Loucy (cell line): ENCODE measurements around the gene CACNA1A.

Experiments
- H2AFZ ChIP-seq: fragments of 200-600 bp; sonication (generic); 2 replicates; pipeline ENCODE4 v1.6.0; 2016; ENCODE audit warnings: antibody characterized with exemption, mild to moderate bottlenecking, low read length, moderate library complexity
- H3F3A ChIP-seq: fragments of 200-600 bp; 2 replicates; pipeline ENCODE4 v1.6.0; 2016; ENCODE audit warnings: antibody characterized with exemption, low read depth, mild to moderate bottlenecking
- H3K27me3 ChIP-seq: fragments of 200-600 bp; sonication (generic); 2 replicates; pipeline ENCODE4 v1.6.1; 2014; ENCODE audit warnings: low read length, mild to moderate bottlenecking; ENCODE audit not compliant: insufficient read depth, poor library complexity, severe bottlenecking
- H3K36me3 ChIP-seq: fragments of 200-600 bp; sonication (generic); 2 replicates; pipeline ENCODE4 v1.6.1; 2016; ENCODE audit warnings: low read length; ENCODE audit not compliant: insufficient read depth
- H3K4me1 ChIP-seq: fragments of 200-600 bp; sonication (generic); 2 replicates; pipeline ENCODE4 v1.5.1; 2014; ENCODE audit warnings: low read length, mild to moderate bottlenecking; ENCODE audit not compliant: insufficient read depth, poor library complexity, severe bottlenecking
- H3K4me2 ChIP-seq: fragments of 200-600 bp; sonication (generic); 2 replicates; pipeline ENCODE4 v1.6.0; 2014; ENCODE audit warnings: antibody characterized with exemption, low read length, low read depth, mild to moderate bottlenecking; ENCODE audit not compliant: poor library complexity, severe bottlenecking
- H3K4me3 ChIP-seq: fragments of 200-600 bp; sonication (generic); 2 replicates; pipeline ENCODE4 v1.5.1; 2014; ENCODE audit warnings: low read length, mild to moderate bottlenecking, mixed read lengths; ENCODE audit not compliant: poor library complexity, severe bottlenecking
- H3K79me2 ChIP-seq: fragments of 200-600 bp; sonication (generic); 2 replicates; pipeline ENCODE4 v1.6.1; 2014; ENCODE audit warnings: low read length; ENCODE audit not compliant: insufficient read depth
- H3K9ac ChIP-seq: fragments of 200-600 bp; sonication (generic); 2 replicates; pipeline ENCODE4 v1.6.0; 2014; ENCODE audit warnings: mild to moderate bottlenecking, low read depth, low read length, moderate library complexity; ENCODE audit not compliant: poor library complexity, severe bottlenecking
- H3K9me2 ChIP-seq: fragments of 200-600 bp; sonication (generic); replicated peaks from 2 replicates; pipeline ENCODE4 v1.6.1; 2016; ENCODE audit warnings: low read depth, low read length, mixed read lengths
- H3K9me3 ChIP-seq: fragments of 200-600 bp; sonication (generic); 2 replicates; pipeline ENCODE4 v1.6.1; 2014; ENCODE audit warnings: mild to moderate bottlenecking, antibody characterized with exemption, low read length, low read depth; ENCODE audit not compliant: insufficient read depth
- H4K20me1 ChIP-seq: fragments of 200-600 bp; sonication (generic); 2 replicates; pipeline ENCODE4 v1.6.0; 2014; ENCODE audit warnings: antibody characterized with exemption, low read length, mild to moderate bottlenecking; ENCODE audit not compliant: insufficient read depth, poor library complexity, severe bottlenecking
- EZH2phosphoT487 ChIP-seq: fragments of 200-600 bp; IDR thresholded peaks from 2 replicates; pipeline ENCODE4 v1.6.1; 2018; ENCODE audit warnings: antibody characterized with exemption, mild to moderate bottlenecking, moderate library complexity, borderline replicate concordance
- TF ChIP-seq, protein P1 (sequence below): fragments of 200-600 bp; sonication (generic); conservative IDR thresholded peaks from 2 replicates; pipeline ENCODE4 v1.5.1; 2014; ENCODE audit warnings: mild to moderate bottlenecking, antibody characterized with exemption, low read length

CACNA1A gene

DNA sequence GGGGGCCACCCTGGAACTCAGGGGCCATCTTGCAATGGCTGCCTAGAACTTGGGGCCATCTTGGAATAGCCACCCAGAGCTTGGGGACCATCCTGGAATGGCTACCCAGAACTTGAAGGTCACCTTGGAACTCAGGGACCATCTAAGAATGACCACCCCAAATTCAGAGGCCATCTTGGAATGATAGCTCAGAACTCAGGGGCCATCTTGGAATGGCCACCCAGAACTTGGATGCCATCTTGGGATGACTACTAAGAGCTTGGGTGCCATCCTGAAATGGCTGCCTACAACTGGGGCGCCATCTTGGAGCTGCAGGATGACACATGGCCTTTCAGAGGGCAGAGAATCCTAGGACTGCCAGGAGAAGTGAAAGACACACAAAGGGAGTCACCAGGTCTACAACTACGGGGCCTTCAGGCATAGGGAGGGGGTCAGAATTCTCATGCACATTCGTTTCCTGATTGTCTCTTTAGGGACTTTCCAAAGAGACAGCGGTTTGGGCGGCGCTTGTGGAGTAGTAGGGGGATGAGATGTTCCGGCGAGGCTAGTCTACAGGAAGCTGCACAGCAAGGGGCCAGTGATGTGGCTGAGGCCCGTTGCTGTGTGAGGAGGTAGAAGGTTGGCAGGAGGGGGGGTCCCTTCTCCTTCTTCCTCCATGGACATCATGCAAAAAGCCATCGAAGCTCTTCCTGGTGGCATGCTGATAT lies 231.1 kb downstream of the CACNA1A start:
- no peaks in the 10 kb centered on the region for H3K9me2 ChIP-seq
- H3K36me3 ChIP-seq, result no peaks in the 10 kb centered on the region
- no peak for TF ChIP-seq EZH2phosphoT487
- TF ChIP-seq, protein P1, sequence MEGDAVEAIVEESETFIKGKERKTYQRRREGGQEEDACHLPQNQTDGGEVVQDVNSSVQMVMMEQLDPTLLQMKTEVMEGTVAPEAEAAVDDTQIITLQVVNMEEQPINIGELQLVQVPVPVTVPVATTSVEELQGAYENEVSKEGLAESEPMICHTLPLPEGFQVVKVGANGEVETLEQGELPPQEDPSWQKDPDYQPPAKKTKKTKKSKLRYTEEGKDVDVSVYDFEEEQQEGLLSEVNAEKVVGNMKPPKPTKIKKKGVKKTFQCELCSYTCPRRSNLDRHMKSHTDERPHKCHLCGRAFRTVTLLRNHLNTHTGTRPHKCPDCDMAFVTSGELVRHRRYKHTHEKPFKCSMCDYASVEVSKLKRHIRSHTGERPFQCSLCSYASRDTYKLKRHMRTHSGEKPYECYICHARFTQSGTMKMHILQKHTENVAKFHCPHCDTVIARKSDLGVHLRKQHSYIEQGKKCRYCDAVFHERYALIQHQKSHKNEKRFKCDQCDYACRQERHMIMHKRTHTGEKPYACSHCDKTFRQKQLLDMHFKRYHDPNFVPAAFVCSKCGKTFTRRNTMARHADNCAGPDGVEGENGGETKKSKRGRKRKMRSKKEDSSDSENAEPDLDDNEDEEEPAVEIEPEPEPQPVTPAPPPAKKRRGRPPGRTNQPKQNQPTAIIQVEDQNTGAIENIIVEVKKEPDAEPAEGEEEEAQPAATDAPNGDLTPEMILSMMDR, result no peak
- no peak overlapping the region for H2AFZ ChIP-seq
- peaks cover 3% of the 10 kb centered on the region; the same call in 1 of the 2 replicates for H3K9me3 ChIP-seq
- H4K20me1 ChIP-seq, result no peaks in the 10 kb centered on the region
- H3K4me1 ChIP-seq, result peaks cover 5% of the 10 kb centered on the region
- H3K4me3 ChIP-seq, result no peak overlapping the region
- H3K4me2 ChIP-seq, result no peak overlapping the region
- H3K9ac ChIP-seq, result no peak overlapping the region
- H3K79me2 ChIP-seq, result no peaks in the 10 kb centered on the region
- H3K27me3 ChIP-seq, result no peaks in the 10 kb centered on the region
- no peaks in the 10 kb centered on the region for H3F3A ChIP-seq

DNA sequence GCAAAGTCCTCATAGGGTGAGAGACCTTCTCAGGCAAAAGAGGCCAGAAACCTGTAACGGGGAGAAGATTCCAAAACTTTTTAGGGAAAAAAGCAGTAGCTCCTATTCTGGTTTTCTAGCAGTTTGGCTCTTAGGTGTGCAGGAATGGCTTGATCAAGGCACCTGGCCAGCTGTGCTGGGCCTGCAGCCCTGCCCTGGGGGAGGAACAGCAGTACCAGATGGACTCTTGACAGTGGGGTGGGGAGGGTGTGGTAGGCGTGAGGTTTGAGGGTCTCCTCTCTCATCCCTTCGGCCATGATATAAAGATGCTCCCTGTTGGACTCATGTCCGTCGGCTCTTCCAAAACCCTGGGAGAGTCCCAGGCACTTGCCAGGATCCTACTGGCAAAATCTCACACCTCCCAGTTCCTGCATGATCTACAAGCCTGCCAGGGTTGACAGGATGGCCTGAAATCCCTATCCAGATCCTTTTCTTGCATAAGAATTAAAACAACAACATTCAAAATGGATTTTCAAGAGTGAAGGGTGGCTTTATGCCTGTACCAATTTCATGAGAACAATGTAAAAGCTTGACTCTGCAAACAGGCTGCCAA lies 235.7 kb downstream of the CACNA1A start:
- no peaks in the 10 kb centered on the region for H3K4me1 ChIP-seq
- H3K27me3 ChIP-seq, result no peaks in the 10 kb centered on the region
- H3F3A ChIP-seq, result no peaks in the 10 kb centered on the region
- no peak overlapping the region for H3K4me3 ChIP-seq
- H4K20me1 ChIP-seq, result no peaks in the 10 kb centered on the region
- H3K9me3 ChIP-seq, result peaks cover 3% of the 10 kb centered on the region; the same call in 1 of the 2 replicates
- no peak overlapping the region for H3K9ac ChIP-seq
- no peak for TF ChIP-seq EZH2phosphoT487
- TF ChIP-seq, protein P1, result no peak
- no peaks in the 10 kb centered on the region for H3K9me2 ChIP-seq
- H3K79me2 ChIP-seq, result no peaks in the 10 kb centered on the region
- no peak overlapping the region for H2AFZ ChIP-seq
- no peak overlapping the region for H3K4me2 ChIP-seq
- H3K36me3 ChIP-seq, result no peaks in the 10 kb centered on the region

DNA sequence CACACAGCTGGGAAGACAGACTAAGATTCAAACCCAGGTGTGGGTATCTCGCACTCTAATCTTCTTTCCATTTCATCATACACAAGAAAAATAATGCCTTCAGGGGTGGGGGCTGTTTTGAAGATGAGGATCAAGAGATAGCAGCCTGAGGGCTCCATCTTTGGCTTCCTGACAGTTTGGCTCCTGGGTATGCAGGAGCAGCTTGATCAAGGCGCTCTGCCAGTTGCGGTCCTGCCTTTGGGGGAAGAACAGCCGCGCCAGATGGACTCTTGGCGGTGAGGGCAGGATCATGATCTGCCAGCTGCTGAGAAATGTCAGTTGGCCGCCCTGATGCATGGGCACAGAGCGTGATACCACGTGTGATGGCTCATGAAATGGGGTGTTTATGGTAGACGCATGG lies 236.9 kb downstream of the CACNA1A start:
- TF ChIP-seq EZH2phosphoT487, result no peak
- TF ChIP-seq, protein P1, result no peak
- Histone ChIP-seq H3K27me3 (no peaks in the 10 kb centered on the region), H3K4me1 (no peaks in the 10 kb centered on the region)

More for the DNA sequence above, 236.9 kb downstream of the CACNA1A start:
- no peaks in the 10 kb centered on the region for H3F3A ChIP-seq
- no peaks in the 10 kb centered on the region for H3K36me3 ChIP-seq
- no peaks in the 10 kb centered on the region for H3K79me2 ChIP-seq
- H3K9me3 ChIP-seq, result peaks cover 3% of the 10 kb centered on the region; the same call in 1 of the 2 replicates
- H3K9ac ChIP-seq, result no peak overlapping the region
- no peak overlapping the region for H2AFZ ChIP-seq
- H3K4me3 ChIP-seq, result no peak overlapping the region
- no peaks in the 10 kb centered on the region for H4K20me1 ChIP-seq
- no peaks in the 10 kb centered on the region for H3K9me2 ChIP-seq
- H3K4me2 ChIP-seq, result no peak overlapping the region
